SK-N-SH treated with all-trans-retinoic acid at 6 μM for 48 hours (cell line): ENCODE measurements around the gene PIM1.

Source experiments
- SNAI2 ChIP-seq: fragments of 250-450 bp; sonication (Bioruptor Pico); IDR thresholded peaks from 2 replicates; pipeline ENCODE4 v1.5.0; 2020; ENCODE audit warnings: mild to moderate bottlenecking, moderate library complexity
- TF ChIP-seq, protein P1 (sequence below): fragments of 250-450 bp; sonication (Bioruptor Pico); IDR thresholded peaks from 2 replicates; pipeline ENCODE4 v1.8.0; 2020; ENCODE audit warnings: mild to moderate bottlenecking, moderate library complexity, borderline replicate concordance

GRCh38 chr6:37145443-37145842, 24.5 kb upstream of the PIM1 start:
- TF ChIP-seq, protein P1, sequence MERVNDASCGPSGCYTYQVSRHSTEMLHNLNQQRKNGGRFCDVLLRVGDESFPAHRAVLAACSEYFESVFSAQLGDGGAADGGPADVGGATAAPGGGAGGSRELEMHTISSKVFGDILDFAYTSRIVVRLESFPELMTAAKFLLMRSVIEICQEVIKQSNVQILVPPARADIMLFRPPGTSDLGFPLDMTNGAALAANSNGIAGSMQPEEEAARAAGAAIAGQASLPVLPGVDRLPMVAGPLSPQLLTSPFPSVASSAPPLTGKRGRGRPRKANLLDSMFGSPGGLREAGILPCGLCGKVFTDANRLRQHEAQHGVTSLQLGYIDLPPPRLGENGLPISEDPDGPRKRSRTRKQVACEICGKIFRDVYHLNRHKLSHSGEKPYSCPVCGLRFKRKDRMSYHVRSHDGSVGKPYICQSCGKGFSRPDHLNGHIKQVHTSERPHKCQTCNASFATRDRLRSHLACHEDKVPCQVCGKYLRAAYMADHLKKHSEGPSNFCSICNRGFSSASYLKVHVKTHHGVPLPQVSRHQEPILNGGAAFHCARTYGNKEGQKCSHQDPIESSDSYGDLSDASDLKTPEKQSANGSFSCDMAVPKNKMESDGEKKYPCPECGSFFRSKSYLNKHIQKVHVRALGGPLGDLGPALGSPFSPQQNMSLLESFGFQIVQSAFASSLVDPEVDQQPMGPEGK (CRISPR knock-in tag): no peak
- TF ChIP-seq SNAI2 (CRISPR knock-in tag): no peak
